MV-4-11 (cell line): ENCODE measurements around the gene AFF4.
"Not testable (repeated sequence)": the region's sequence is repeated elsewhere in the genome, so short reads cannot be mapped to it uniquely, and the experiment has no call there.

Source experiments
- DNase-seq: peaks from one replicate; lab custom pipeline; 2025; lab: John Stamatoyannopoulos, UW

Gene AFF4

GRCh38 chr5:132886064-132886823, 77.2 kb downstream of the AFF4 start:
- DNase-seq, result no peak

- DNase-seq, result no peak
These were observed 78.9 kb downstream of the AFF4 start for GRCh38 chr5:132884548-132884947.

- DNase-seq, result peak; percentile 82
These were observed 80.1 kb downstream of the AFF4 start for GRCh38 chr5:132883261-132883834.

- DNase-seq, result no peak
These were observed 85.5 kb downstream of the AFF4 start for GRCh38 chr5:132877938-132878337.

GRCh38 chr5:132877466-132877865, 86.0 kb downstream of the AFF4 start:
- DNase-seq, result no peak

- no peak for DNase-seq
These were observed 87.2 kb downstream of the AFF4 start for GRCh38 chr5:132876020-132876759.

- no peak for DNase-seq
These were observed 89.5 kb downstream of the AFF4 start for GRCh38 chr5:132873930-132874271.

- DNase-seq, result no peak
These were observed 90.1 kb downstream of the AFF4 start, which contains the start of gene LEAP2 for GRCh38 chr5:132873119-132873929. LEAP2 (plus strand) TSS chr5:132873668; CDS start chr5:132873695, 27 bp downstream.

- no peak for DNase-seq
These were observed 90.7 kb downstream of the AFF4 start for GRCh38 chr5:132872788-132873118.

- DNase-seq, result no peak
These were observed 91.8 kb downstream of the AFF4 start for GRCh38 chr5:132871459-132872284.

- no peak for DNase-seq
These were observed 92.6 kb downstream of the AFF4 start for GRCh38 chr5:132870801-132871200.

- DNase-seq, result no peak
These were observed 94.7 kb downstream of the AFF4 start for GRCh38 chr5:132868754-132869153.

GRCh38 chr5:132867046-132867451, 96.4 kb downstream of the AFF4 start:
- no peak for DNase-seq

GRCh38 chr5:132866342-132867045, 96.9 kb downstream of the AFF4 start, which contains the start of the genes GDF9 and UQCRQ:
GDF9 (minus strand) TSS chr5:132866469; CDS start chr5:132864533, 1,936 bp downstream.
UQCRQ (plus strand) TSS chr5:132866642; CDS start chr5:132866882, 240 bp downstream.
- peak; percentile 99 for DNase-seq

- no peak for DNase-seq
These were observed 97.6 kb downstream of the AFF4 start for GRCh38 chr5:132865668-132866341.

- no peak for DNase-seq
These were observed 102.7 kb downstream of the AFF4 start for GRCh38 chr5:132860742-132861141.

GRCh38 chr5:132859889-132860437, 103.5 kb downstream of the AFF4 start:
- DNase-seq, result no peak

- DNase-seq, result no peak
These were observed 107.4 kb downstream of the AFF4 start for GRCh38 chr5:132856011-132856410.

GRCh38 chr5:132854992-132855391, 108.4 kb downstream of the AFF4 start:
- DNase-seq, result not testable (repeated sequence)

- DNase-seq, result no peak
These were observed 109.1 kb downstream of the AFF4 start for GRCh38 chr5:132854301-132854700.
